ENCODE data around the gene COMT. TPM values are rescaled to one million over a fixed set of nuclear protein-coding genes. Genes with fewer than 3 reads are reported as not detected.

COMT gene
- total and polyA plus RNA-seq, 9 of the 15 experiments (the other 6 are each of a cell fraction or from before 2014, with no cell fraction given): 12.5 to 351 (median 155) TPM

GRCh38 chr22:20013382-20013871 lies 71.9 kb downstream of the COMT start (continued):
- TF ChIP-seq RREB1 (CRISPR knock-in tag; IDR thresholded peaks at IDR 0.05) (0 out of 2 replicates have a peak, but pooled peaks have one; percentile 4), ATF4 (CRISPR knock-in tag; IDR thresholded peaks at IDR 0.05) (peak; percentile 4; the same call in 1 of the 2 replicates), ZBTB2 (IDR thresholded peaks at IDR 0.05) (no peak), RHOXF2B (CRISPR knock-in tag; conservative IDR thresholded peaks at IDR 0.05) (peak; percentile 84; the same call in 1 of the 2 replicates), MAZ (CRISPR knock-in tag; conservative IDR thresholded peaks at IDR 0.05 in 1 of 2, IDR thresholded peaks at IDR 0.05 in 1 of 2) (peak in 1 of 2 experiments; percentile 62; a peak in 1 of 4 replicates), ZBTB26 (CRISPR knock-in tag; IDR thresholded peaks at IDR 0.05) (peak; percentile 3; the same call in 1 of the 2 replicates), CBX3 (IDR thresholded peaks at IDR 0.05; ENCODE audit: borderline replicate concordance in 1 of 2, low read length in 2 of 2) (no peak), HNRNPH1 (optimal IDR thresholded peaks at IDR 0.05; ENCODE audit: low read depth, low read length) (no peak), CXXC5 (CRISPR knock-in tag; IDR thresholded peaks at IDR 0.05) (peak; percentile 44; the same call in 1 of the 2 replicates), ZNF263 (CRISPR knock-in tag; IDR thresholded peaks at IDR 0.05; ENCODE audit: borderline replicate concordance) (no peak), NEUROD1 (IDR thresholded peaks at IDR 0.05; ENCODE audit: borderline replicate concordance, low read depth, low read length, partially characterized antibody) (peak; percentile 56), CHD2 (IDR thresholded peaks at IDR 0.05; ENCODE audit: low read depth, low read length) (0 out of 2 replicates have a peak, but pooled peaks have one; percentile 28), EHMT2 (IDR thresholded peaks at IDR 0.05) (no peak), ZNF408 (CRISPR knock-in tag; IDR thresholded peaks at IDR 0.05; ENCODE audit: low read depth) (no peak), NELFE (IDR thresholded peaks at IDR 0.05; ENCODE audit: insufficient read depth, insufficient read length) (no peak), TSC22D4 (tag; IDR thresholded peaks at IDR 0.05) (0 out of 2 replicates have a peak, but pooled peaks have one; percentile 81), PCBP1 (IDR thresholded peaks at IDR 0.05; ENCODE audit: low read depth, low read length, poor library complexity, severe bottlenecking) (no peak)
